MM.1S (cell line): ENCODE data around the gene TNIK.

ENCODE experiments used
- DNase-seq: peaks from one replicate; pipeline ENCODE4 v3.0.0-alpha.2; 2015
- H2AFZ ChIP-seq: fragments of 300-600 bp; sonication (generic); 2 replicates; pipeline ENCODE4 v1.6.0; 2016; ENCODE audit warnings: antibody characterized with exemption, low read length
- H3F3A ChIP-seq: fragments of 300-600 bp; sonication (generic); 2 replicates; pipeline ENCODE4 v1.6.1; 2016; ENCODE audit warnings: mild to moderate bottlenecking, antibody characterized with exemption, low read length, moderate library complexity, mixed read lengths; ENCODE audit not compliant: insufficient read depth
- H3K27ac ChIP-seq: fragments of 300-600 bp; sonication (generic); 2 replicates; pipeline ENCODE4 v1.5.1; 2016; ENCODE audit warnings: mild to moderate bottlenecking, low read length
- H3K27me3 ChIP-seq: fragments of 300-600 bp; sonication (generic); replicated peaks from 2 replicates; pipeline ENCODE4 v1.6.0; 2016; ENCODE audit warnings: low read length; ENCODE audit not compliant: insufficient read depth
- H3K36me3 ChIP-seq: fragments of 300-600 bp; sonication (generic); replicated peaks from 2 replicates; pipeline ENCODE4 v1.6.1; 2016; ENCODE audit warnings: mild to moderate bottlenecking, low read length, mixed read lengths; ENCODE audit not compliant: insufficient read depth
- H3K4me1 ChIP-seq: fragments of 300-600 bp; sonication (generic); 2 replicates; pipeline ENCODE4 v1.6.1; 2016; ENCODE audit warnings: low read length, mixed read lengths
- H3K4me2 ChIP-seq: fragments of 300-600 bp; sonication (generic); 2 replicates; pipeline ENCODE4 v1.6.0; 2016; ENCODE audit warnings: low read depth, low read length
- H3K4me3 ChIP-seq: fragments of 300-600 bp; sonication (generic); 2 replicates; pipeline ENCODE4 v1.5.1; 2016; ENCODE audit warnings: low read length, mixed read lengths
- H3K79me2 ChIP-seq: fragments of 300-600 bp; sonication (generic); 2 replicates; pipeline ENCODE4 v1.6.1; 2016; ENCODE audit warnings: mixed run types, low read length, mixed read lengths
- H3K9ac ChIP-seq: fragments of 300-600 bp; sonication (generic); 2 replicates; pipeline ENCODE4 v1.6.1; 2016; ENCODE audit warnings: low read length, mixed read lengths
- H3K9me2 ChIP-seq: fragments of 300-600 bp; sonication (generic); replicated peaks from 2 replicates; pipeline ENCODE4 v1.6.1; 2016; ENCODE audit warnings: mild to moderate bottlenecking, low read length, mixed read lengths; ENCODE audit not compliant: insufficient read depth
- H3K9me3 ChIP-seq: fragments of 300-600 bp; sonication (generic); replicated peaks from 2 replicates; pipeline ENCODE4 v1.6.1; 2016; ENCODE audit warnings: mild to moderate bottlenecking, low read length, mixed read lengths; ENCODE audit not compliant: insufficient read depth
- H4K20me1 ChIP-seq: fragments of 300-600 bp; sonication (generic); 2 replicates; pipeline ENCODE4 v1.6.1; 2016; ENCODE audit warnings: mild to moderate bottlenecking, low read length, moderate library complexity, mixed read lengths; ENCODE audit not compliant: insufficient read depth
- CTCF ChIP-seq: fragments of 300-600 bp; sonication (generic); IDR thresholded peaks from 2 replicates; pipeline ENCODE4 v1.5.1; 2016; ENCODE audit warnings: antibody characterized with exemption, low read length, mixed read lengths
- EZH2 ChIP-seq: fragments of 300-600 bp; sonication (generic); optimal IDR thresholded peaks from 2 replicates; pipeline ENCODE3; 2017; ENCODE audit warnings: low read depth, mild to moderate bottlenecking, antibody characterized with exemption, low read length, mixed read lengths
- EZH2phosphoT487 ChIP-seq: fragments of 300-600 bp; sonication (generic); IDR thresholded peaks from 2 replicates; pipeline ENCODE4 v1.6.1; 2018; ENCODE audit warnings: antibody characterized with exemption, low read length

The TNIK gene

DNA sequence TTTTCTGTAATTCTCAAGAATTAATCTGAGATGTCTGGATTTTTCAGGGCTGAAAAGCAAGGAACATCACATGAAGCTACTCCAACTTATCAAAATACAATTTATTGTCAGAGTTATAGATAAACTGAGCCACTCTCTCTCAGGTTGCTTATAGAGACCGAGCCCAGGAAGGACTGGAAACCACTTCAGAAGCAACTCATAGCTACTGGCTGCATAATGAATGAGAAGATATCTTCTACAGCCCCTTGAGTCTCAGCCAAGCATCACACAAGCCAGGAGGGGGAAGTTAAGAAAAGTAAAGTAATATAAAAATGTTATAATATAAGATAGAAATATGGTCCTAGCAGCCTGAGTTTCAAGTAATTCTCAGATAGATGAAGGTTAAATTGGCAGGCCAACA is 186.0 kb downstream of the TNIK start:
- H3K9me3 ChIP-seq = no peaks in the 10 kb centered on the region
- H3K4me2 ChIP-seq = no peak overlapping the region
- no peaks in the 10 kb centered on the region for H3K36me3 ChIP-seq
- no peak overlapping the region for H3K27ac ChIP-seq
- no peak for TF ChIP-seq EZH2
- TF ChIP-seq EZH2phosphoT487 = no peak
- no peak for TF ChIP-seq CTCF
- no peaks in the 10 kb centered on the region for H3K27me3 ChIP-seq
- no peaks in the 10 kb centered on the region for H4K20me1 ChIP-seq
- H3K4me1 ChIP-seq = peaks cover 15% of the 10 kb centered on the region
- H3F3A ChIP-seq = no peaks in the 10 kb centered on the region
- no peak for DNase-seq
- H3K9me2 ChIP-seq = no peaks in the 10 kb centered on the region
- H3K9ac ChIP-seq = no peak overlapping the region
- no peak overlapping the region for H3K4me3 ChIP-seq
- no peaks in the 10 kb centered on the region for H3K79me2 ChIP-seq
- no peak overlapping the region for H2AFZ ChIP-seq

GRCh38 chr3:171270541-171270940 is 189.7 kb downstream of the TNIK start:
- Histone ChIP-seq H3K9ac (no peak overlapping the region), H3K9me2 (no peaks in the 10 kb centered on the region), H3K36me3 (no peaks in the 10 kb centered on the region), H3K4me2 (no peak overlapping the region), H3F3A (no peaks in the 10 kb centered on the region), H3K27me3 (no peaks in the 10 kb centered on the region), H3K4me3 (no peak overlapping the region), H4K20me1 (no peaks in the 10 kb centered on the region), H3K9me3 (no peaks in the 10 kb centered on the region), H3K4me1 (peaks cover 17% of the 10 kb centered on the region), H3K79me2 (no peaks in the 10 kb centered on the region), H2AFZ (no peak overlapping the region), H3K27ac (no peak overlapping the region)
- TF ChIP-seq EZH2phosphoT487 = no peak
- no peak for DNase-seq

GRCh38 chr3:171269542-171269941 is 190.7 kb downstream of the TNIK start:
- Histone ChIP-seq H3F3A (no peaks in the 10 kb centered on the region), H3K36me3 (no peaks in the 10 kb centered on the region), H3K9ac (no peak overlapping the region), H3K9me3 (no peaks in the 10 kb centered on the region), H3K79me2 (no peaks in the 10 kb centered on the region), H3K4me2 (peak overlapping the region; percentile 22), H3K9me2 (no peaks in the 10 kb centered on the region), H3K27me3 (no peaks in the 10 kb centered on the region), H4K20me1 (no peaks in the 10 kb centered on the region), H3K4me1 (peaks cover 17% of the 10 kb centered on the region), H3K4me3 (no peak overlapping the region), H2AFZ (no peak overlapping the region), H3K27ac (no peak overlapping the region)
- TF ChIP-seq CTCF (no peak), EZH2phosphoT487 (no peak), EZH2 (no peak)
- peak; percentile 65 for DNase-seq

- Histone ChIP-seq H3K4me1 (peaks cover 17% of the 10 kb centered on the region), H3K79me2 (no peaks in the 10 kb centered on the region), H3K4me3 (no peak overlapping the region), H3K4me2 (no peak overlapping the region), H3K27ac (no peak overlapping the region), H4K20me1 (no peaks in the 10 kb centered on the region), H3K9ac (no peak overlapping the region), H3K36me3 (no peaks in the 10 kb centered on the region), H2AFZ (no peak overlapping the region), H3K9me2 (no peaks in the 10 kb centered on the region), H3K9me3 (no peaks in the 10 kb centered on the region), H3F3A (no peaks in the 10 kb centered on the region), H3K27me3 (no peaks in the 10 kb centered on the region)
- DNase-seq = no peak
- TF ChIP-seq EZH2 (no peak), CTCF (no peak)
These were observed 191.5 kb downstream of the TNIK start for GRCh38 chr3:171268677-171269076.
